PFSK-1 (cell line): ENCODE measurements around the gene KIF18A.

Experiments
- FOXP2 ChIP-seq: optimal IDR thresholded peaks from 2 replicates; pipeline ENCODE3; 2011; ENCODE audit warnings: borderline replicate concordance, control low read depth, inconsistent platforms; ENCODE audit not compliant: insufficient read depth; ENCODE audit errors: extremely low read length, extremely low read depth
- POLR2AphosphoS5 ChIP-seq: IDR thresholded peaks from 2 replicates; pipeline ENCODE4 v1.6.1; 2012; ENCODE audit warnings: low read depth, mild to moderate bottlenecking, control low read depth, low read length, moderate library complexity
- SIN3A ChIP-seq: IDR thresholded peaks from 2 replicates; pipeline ENCODE4 v1.6.1; 2012; ENCODE audit warnings: mild to moderate bottlenecking, low read length, moderate library complexity, borderline replicate concordance; ENCODE audit not compliant: insufficient read depth
- TAF1 ChIP-seq: IDR thresholded peaks from 2 replicates; pipeline ENCODE4 v1.6.1; 2012; ENCODE audit warnings: low read length, control low read depth, borderline replicate concordance; ENCODE audit not compliant: insufficient read depth
- TF ChIP-seq, protein P1 (sequence below), 2 experiments: IDR thresholded peaks; 2 replicates each; pipeline versions ENCODE4 v1.6.1 to v1.8.0; 2011 to 2012; ENCODE audit warnings: low read depth in 2 of 2, low read length in 2 of 2, control low read depth in 1 of 2, inconsistent platforms in 1 of 2, mild to moderate bottlenecking in 1 of 2, moderate library complexity in 1 of 2; ENCODE audit not compliant: insufficient read depth in 1 of 2

KIF18A gene

DNA sequence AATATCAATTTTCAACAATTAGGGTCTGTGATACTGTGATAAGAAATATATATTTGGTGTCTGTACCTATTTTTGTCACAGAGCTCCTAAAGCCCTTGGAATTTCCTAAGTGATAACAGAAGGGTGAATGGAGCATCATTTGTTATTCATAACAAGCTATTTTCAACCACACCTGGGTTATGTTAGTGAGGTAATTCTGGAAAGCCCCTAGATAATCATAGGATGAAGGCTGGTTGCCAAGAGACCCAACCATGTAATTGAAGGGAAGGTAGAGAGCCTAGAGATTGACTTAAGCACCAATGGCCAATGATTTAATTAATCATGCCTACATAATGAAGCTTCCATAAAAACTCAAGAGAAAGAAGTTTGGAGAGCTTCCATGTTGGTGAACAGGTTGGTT lies 109.4 kb downstream of the KIF18A start:
- no peak for TF ChIP-seq FOXP2
- no peak for TF ChIP-seq SIN3A

GRCh38 chr11:27997344-27997743 lies 110.6 kb downstream of the KIF18A start:
- no peak for TF ChIP-seq FOXP2
- no peak for TF ChIP-seq SIN3A
- TF ChIP-seq, protein P1, sequence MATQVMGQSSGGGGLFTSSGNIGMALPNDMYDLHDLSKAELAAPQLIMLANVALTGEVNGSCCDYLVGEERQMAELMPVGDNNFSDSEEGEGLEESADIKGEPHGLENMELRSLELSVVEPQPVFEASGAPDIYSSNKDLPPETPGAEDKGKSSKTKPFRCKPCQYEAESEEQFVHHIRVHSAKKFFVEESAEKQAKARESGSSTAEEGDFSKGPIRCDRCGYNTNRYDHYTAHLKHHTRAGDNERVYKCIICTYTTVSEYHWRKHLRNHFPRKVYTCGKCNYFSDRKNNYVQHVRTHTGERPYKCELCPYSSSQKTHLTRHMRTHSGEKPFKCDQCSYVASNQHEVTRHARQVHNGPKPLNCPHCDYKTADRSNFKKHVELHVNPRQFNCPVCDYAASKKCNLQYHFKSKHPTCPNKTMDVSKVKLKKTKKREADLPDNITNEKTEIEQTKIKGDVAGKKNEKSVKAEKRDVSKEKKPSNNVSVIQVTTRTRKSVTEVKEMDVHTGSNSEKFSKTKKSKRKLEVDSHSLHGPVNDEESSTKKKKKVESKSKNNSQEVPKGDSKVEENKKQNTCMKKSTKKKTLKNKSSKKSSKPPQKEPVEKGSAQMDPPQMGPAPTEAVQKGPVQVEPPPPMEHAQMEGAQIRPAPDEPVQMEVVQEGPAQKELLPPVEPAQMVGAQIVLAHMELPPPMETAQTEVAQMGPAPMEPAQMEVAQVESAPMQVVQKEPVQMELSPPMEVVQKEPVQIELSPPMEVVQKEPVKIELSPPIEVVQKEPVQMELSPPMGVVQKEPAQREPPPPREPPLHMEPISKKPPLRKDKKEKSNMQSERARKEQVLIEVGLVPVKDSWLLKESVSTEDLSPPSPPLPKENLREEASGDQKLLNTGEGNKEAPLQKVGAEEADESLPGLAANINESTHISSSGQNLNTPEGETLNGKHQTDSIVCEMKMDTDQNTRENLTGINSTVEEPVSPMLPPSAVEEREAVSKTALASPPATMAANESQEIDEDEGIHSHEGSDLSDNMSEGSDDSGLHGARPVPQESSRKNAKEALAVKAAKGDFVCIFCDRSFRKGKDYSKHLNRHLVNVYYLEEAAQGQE (IDR thresholded peaks at IDR 0.05; ENCODE audit: insufficient read depth in 1 of 2, low read depth in 2 of 2, low read length in 2 of 2): no peak
- TF ChIP-seq TAF1: no peak

- TF ChIP-seq POLR2AphosphoS5 (no peak), SIN3A (no peak), FOXP2 (no peak), TAF1 (no peak)
- TF ChIP-seq, protein P1 (IDR thresholded peaks at IDR 0.05; ENCODE audit: insufficient read depth in 1 of 2, low read depth in 2 of 2, low read length in 2 of 2): no peak
Measured at GRCh38 chr11:27996066-27996465, 111.9 kb downstream of the KIF18A start.

DNA sequence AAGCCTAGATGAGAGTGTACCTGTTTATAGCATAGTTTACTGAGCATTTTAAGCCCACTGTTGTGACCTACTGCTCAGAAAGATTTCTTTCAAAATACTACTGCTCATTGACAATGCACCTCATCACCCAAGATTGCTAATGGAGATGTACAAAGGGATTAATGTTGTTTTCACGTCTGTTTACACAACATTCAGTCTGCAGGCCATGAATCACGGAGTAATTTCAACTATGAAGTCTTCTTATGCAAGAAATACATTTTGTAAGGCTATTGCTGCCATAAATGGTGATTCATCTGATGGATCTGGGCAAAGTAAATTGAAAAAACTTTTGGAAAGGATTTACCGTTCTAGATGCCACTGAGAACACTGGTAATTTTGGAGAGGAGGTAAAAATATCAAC lies 112.9 kb downstream of the KIF18A start:
- TF ChIP-seq TAF1: no peak
- TF ChIP-seq, protein P1 (IDR thresholded peaks at IDR 0.05; ENCODE audit: insufficient read depth in 1 of 2, low read depth in 2 of 2, low read length in 2 of 2): no peak
- TF ChIP-seq SIN3A: no peak
- no peak for TF ChIP-seq POLR2AphosphoS5
- no peak for TF ChIP-seq FOXP2

GRCh38 chr11:27991736-27992135 lies 116.2 kb downstream of the KIF18A start:
- TF ChIP-seq POLR2AphosphoS5: no peak
- no peak for TF ChIP-seq TAF1
- no peak for TF ChIP-seq FOXP2
- TF ChIP-seq, protein P1 (IDR thresholded peaks at IDR 0.05; ENCODE audit: insufficient read depth in 1 of 2, low read depth in 2 of 2, low read length in 2 of 2): no peak
- TF ChIP-seq SIN3A: no peak

- TF ChIP-seq POLR2AphosphoS5: no peak
- TF ChIP-seq, protein P1 (IDR thresholded peaks at IDR 0.05; ENCODE audit: insufficient read depth in 1 of 2, low read depth in 2 of 2, low read length in 2 of 2): no peak
- TF ChIP-seq TAF1: no peak
- no peak for TF ChIP-seq SIN3A
Measured at GRCh38 chr11:27977527-27977926, 130.4 kb downstream of the KIF18A start.
